Mesendoderm (in vitro differentiated cells): ENCODE results near the gene ZNF212.
"Not testable (repeated sequence)": the region's sequence is repeated elsewhere in the genome, so short reads cannot be mapped to it uniquely, and the experiment has no call there.

Source experiments
- DNase-seq: peaks from one replicate; pipeline ENCODE4 v3.0.0; 2013
- H2AK5ac ChIP-seq: 2 replicates; pipeline ENCODE4 v1.6.1; 2013; ENCODE audit warnings: low read length, inconsistent platforms
- H2BK120ac ChIP-seq: 2 replicates; pipeline ENCODE4 v1.6.1; 2013; ENCODE audit warnings: low read depth, mild to moderate bottlenecking, low read length, moderate library complexity, mixed read lengths
- H2BK15ac ChIP-seq: replicated peaks from 2 replicates; pipeline ENCODE4 v1.6.1; 2013; ENCODE audit warnings: low read depth, mild to moderate bottlenecking, moderate library complexity
- H2BK5ac ChIP-seq: 2 replicates; pipeline ENCODE4 v1.6.1; 2013; ENCODE audit warnings: low read length, inconsistent platforms
- H3K18ac ChIP-seq: 2 replicates; pipeline ENCODE4 v1.6.1; 2013; ENCODE audit warnings: mild to moderate bottlenecking, low read length, mixed read lengths
- H3K23ac ChIP-seq: one replicate; pipeline ENCODE4 v1.6.1; 2013; ENCODE audit warnings: low read length
- H3K27ac ChIP-seq: 2 replicates; pipeline ENCODE4 v1.5.1; 2013; ENCODE audit warnings: low read depth, mild to moderate bottlenecking, inconsistent platforms, low read length, moderate library complexity
- H3K27me3 ChIP-seq: 2 replicates; pipeline ENCODE4 v1.6.1; 2013; ENCODE audit warnings: low read length, control low read depth, mild to moderate bottlenecking, inconsistent platforms; ENCODE audit not compliant: insufficient read depth, poor library complexity
- H3K36me3 ChIP-seq: 2 replicates; pipeline ENCODE4 v1.6.1; 2013; ENCODE audit warnings: low read length, inconsistent platforms; ENCODE audit not compliant: control insufficient read depth, insufficient read depth
- H3K4ac ChIP-seq: one replicate; pipeline ENCODE4 v1.6.1; 2013; ENCODE audit warnings: low read depth, mild to moderate bottlenecking, low read length, moderate library complexity
- H3K4me1 ChIP-seq: 2 replicates; pipeline ENCODE4 v1.6.1; 2013; ENCODE audit warnings: low read depth, low read length, inconsistent platforms; ENCODE audit not compliant: control insufficient read depth
- H3K4me2 ChIP-seq: 2 replicates; pipeline ENCODE4 v1.6.1; 2013; ENCODE audit warnings: low read length
- H3K4me3 ChIP-seq: 2 replicates; pipeline ENCODE4 v1.5.1; 2013; ENCODE audit warnings: mild to moderate bottlenecking, low read length
- H3K56ac ChIP-seq: one replicate; pipeline ENCODE4 v1.6.1; 2013; ENCODE audit warnings: low read length
- H3K79me1 ChIP-seq: 2 replicates; pipeline ENCODE4 v1.6.1; 2013; ENCODE audit warnings: low read length, inconsistent platforms
- H3K79me2 ChIP-seq: 2 replicates; pipeline ENCODE4 v1.6.1; 2013; ENCODE audit warnings: mild to moderate bottlenecking, low read length; ENCODE audit not compliant: control insufficient read depth, insufficient read depth
- H3K9ac ChIP-seq: 2 replicates; pipeline ENCODE4 v1.6.1; 2013; ENCODE audit warnings: low read length, inconsistent platforms
- H4K5ac ChIP-seq: one replicate; pipeline ENCODE4 v1.6.1; 2013; ENCODE audit warnings: low read length
- H4K8ac ChIP-seq: one replicate; pipeline ENCODE4 v1.6.1; 2013; ENCODE audit warnings: low read depth, mild to moderate bottlenecking, control low read depth, low read length, moderate library complexity
- WGBS: extraction: QIAGEN DNeasy Blood & Tissue Kit; methylation state at CpG from one replicate; pipeline ENCODE4 v1.1.7; 2013; ENCODE audit warnings: low lambda C conversion rate, missing lambda C conversion rate; ENCODE audit not compliant: insufficient coverage; ENCODE audit errors: extremely low coverage; 5-methylcytosine and 5-hydroxymethylcytosine counted together

ZNF212 gene

DNA sequence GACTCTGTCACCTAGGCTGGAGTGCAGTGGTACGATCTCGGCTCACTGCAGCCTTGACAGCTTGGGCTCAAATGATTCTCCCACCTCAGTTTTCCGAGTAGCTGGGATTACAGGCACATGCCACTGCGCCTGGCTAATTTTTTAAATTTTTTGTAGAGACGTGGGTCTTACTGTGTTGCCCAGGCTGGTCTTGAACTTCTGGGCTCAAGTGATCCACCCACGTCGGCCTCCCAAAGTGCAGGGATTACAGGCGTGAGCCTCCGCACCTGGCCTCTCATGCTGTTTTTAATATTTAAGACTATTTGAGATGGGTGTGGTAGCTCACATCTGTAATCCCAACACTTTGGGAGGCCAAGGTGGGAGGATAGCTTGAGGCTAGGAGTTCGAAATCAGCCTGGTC is 12.1 kb downstream of the ZNF212 start:
- not testable (repeated sequence) for H3K4me3 ChIP-seq, H3K56ac ChIP-seq, H3K79me2 ChIP-seq, H2BK5ac ChIP-seq, H4K8ac ChIP-seq, DNase-seq, H2BK120ac ChIP-seq, H3K36me3 ChIP-seq, H3K23ac ChIP-seq, H2AK5ac ChIP-seq, H3K9ac ChIP-seq, H3K4me1 ChIP-seq, H3K18ac ChIP-seq, H3K27ac ChIP-seq, H4K5ac ChIP-seq, H3K27me3 ChIP-seq, H3K79me1 ChIP-seq, H2BK15ac ChIP-seq, H3K4ac ChIP-seq, H3K4me2 ChIP-seq
- WGBS = no CpG with 5 or more reads among the region's 10 CpGs

GRCh38 chr7:149252378-149252777 is 12.9 kb downstream of the ZNF212 start:
- Histone ChIP-seq H2BK120ac (no peak overlapping the region), H3K79me2 (peaks cover 6% of the 10 kb centered on the region), H4K8ac (no peak overlapping the region), H3K27ac (no peak overlapping the region), H3K18ac (no peak overlapping the region), H3K4ac (no peak overlapping the region), H4K5ac (no peak overlapping the region), H3K4me2 (no peak overlapping the region), H3K36me3 (peaks cover 7% of the 10 kb centered on the region), H3K4me3 (no peak overlapping the region), H3K27me3 (no peaks in the 10 kb centered on the region), H2AK5ac (no peak overlapping the region), H3K56ac (no peak overlapping the region), H3K9ac (no peak overlapping the region), H2BK5ac (no peak overlapping the region), H3K4me1 (no peaks in the 10 kb centered on the region), H3K23ac (no peak overlapping the region), H2BK15ac (no peak overlapping the region), H3K79me1 (peaks cover 4% of the 10 kb centered on the region)
- WGBS = no CpG with 5 or more reads among the region's 2 CpGs
- no peak for DNase-seq

DNA sequence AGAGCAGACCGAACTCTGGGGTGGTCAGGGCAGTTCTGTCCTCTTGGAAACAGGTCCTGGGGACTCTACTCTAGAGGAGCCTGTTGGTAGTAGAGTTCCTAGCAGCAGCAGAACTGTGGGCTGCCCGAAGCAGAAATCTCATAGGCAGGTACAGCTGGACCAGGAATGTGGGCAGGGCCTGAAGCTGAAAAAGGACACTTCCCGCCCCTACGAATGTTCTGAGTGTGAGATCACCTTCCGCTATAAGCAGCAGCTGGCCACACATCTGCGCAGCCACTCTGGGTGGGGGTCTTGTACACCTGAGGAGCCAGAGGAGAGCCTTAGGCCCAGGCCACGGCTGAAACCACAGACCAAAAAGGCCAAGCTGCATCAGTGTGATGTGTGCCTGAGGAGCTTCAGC is 14.2 kb downstream of the ZNF212 start:
- no peak overlapping the region for H4K5ac ChIP-seq
- no peak overlapping the region for H2BK15ac ChIP-seq
- no peaks in the 10 kb centered on the region for H3K79me1 ChIP-seq
- no peak overlapping the region for H3K4me3 ChIP-seq
- no peak overlapping the region for H3K27ac ChIP-seq
- H3K79me2 ChIP-seq = no peaks in the 10 kb centered on the region
- H3K4me2 ChIP-seq = no peak overlapping the region
- no peak overlapping the region for H3K23ac ChIP-seq
- no CpG with 5 or more reads among the region's 7 CpGs for whole genome bisulfite sequencing
- H3K56ac ChIP-seq = no peak overlapping the region
- H3K9ac ChIP-seq = no peak overlapping the region
- H2BK5ac ChIP-seq = no peak overlapping the region
- peaks cover 7% of the 10 kb centered on the region for H3K36me3 ChIP-seq
- no peak overlapping the region for H2AK5ac ChIP-seq
- H3K18ac ChIP-seq = no peak overlapping the region
- no peak overlapping the region for H2BK120ac ChIP-seq
- peak; percentile 17 for DNase-seq
- H3K27me3 ChIP-seq = no peaks in the 10 kb centered on the region
- no peaks in the 10 kb centered on the region for H3K4me1 ChIP-seq
- H4K8ac ChIP-seq = no peak overlapping the region
- no peak overlapping the region for H3K4ac ChIP-seq

GRCh38 chr7:149254181-149254858 is 14.9 kb downstream of the ZNF212 start:
- Histone ChIP-seq H2BK5ac (no peak overlapping the region), H3K4ac (no peak overlapping the region), H2AK5ac (no peak overlapping the region), H4K8ac (no peak overlapping the region), H2BK15ac (no peak overlapping the region), H3K36me3 (peaks cover 7% of the 10 kb centered on the region), H3K79me1 (no peaks in the 10 kb centered on the region), H3K27ac (no peak overlapping the region), H3K9ac (no peak overlapping the region), H3K79me2 (no peaks in the 10 kb centered on the region), H4K5ac (no peak overlapping the region), H3K4me3 (no peak overlapping the region), H3K56ac (no peak overlapping the region), H2BK120ac (no peak overlapping the region), H3K18ac (no peak overlapping the region), H3K27me3 (no peaks in the 10 kb centered on the region), H3K4me1 (no peaks in the 10 kb centered on the region), H3K4me2 (no peak overlapping the region), H3K23ac (no peak overlapping the region)
- no CpG with 5 or more reads among the region's 16 CpGs for WGBS
- no peak for DNase-seq

DNA sequence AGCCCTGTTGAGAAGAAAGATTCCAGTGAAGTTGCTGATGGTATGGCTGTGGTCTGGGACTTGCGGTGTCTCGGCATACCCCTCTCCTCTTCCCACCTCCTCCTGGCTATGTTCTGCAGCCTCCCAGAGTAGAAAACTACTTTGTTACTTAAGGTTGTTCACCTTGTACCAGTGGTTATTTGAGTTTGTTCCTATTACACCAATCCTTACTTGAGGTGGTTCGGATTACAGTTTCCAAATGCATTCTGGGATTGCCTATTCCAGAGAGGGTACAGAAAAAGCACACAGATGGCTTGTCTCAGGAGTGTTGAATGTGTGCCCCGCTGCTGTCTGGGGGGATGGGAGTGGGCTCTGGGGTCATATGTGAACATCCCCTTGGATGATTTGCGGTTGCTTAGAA is 15.7 kb downstream of the ZNF212 start:
- Histone ChIP-seq H4K5ac (no peak overlapping the region), H3K36me3 (peaks cover 7% of the 10 kb centered on the region), H2BK120ac (no peak overlapping the region), H3K27me3 (no peaks in the 10 kb centered on the region), H3K56ac (no peak overlapping the region), H2AK5ac (no peak overlapping the region), H4K8ac (no peak overlapping the region), H3K18ac (no peak overlapping the region), H3K4me2 (no peak overlapping the region), H3K9ac (no peak overlapping the region), H2BK5ac (no peak overlapping the region), H3K27ac (no peak overlapping the region), H3K4me3 (no peak overlapping the region), H3K79me1 (no peaks in the 10 kb centered on the region), H3K4ac (no peak overlapping the region), H2BK15ac (no peak overlapping the region), H3K4me1 (no peaks in the 10 kb centered on the region), H3K79me2 (no peaks in the 10 kb centered on the region), H3K23ac (no peak overlapping the region)
- DNase-seq = no peak
- no CpG with 5 or more reads among the region's 5 CpGs for WGBS

DNA sequence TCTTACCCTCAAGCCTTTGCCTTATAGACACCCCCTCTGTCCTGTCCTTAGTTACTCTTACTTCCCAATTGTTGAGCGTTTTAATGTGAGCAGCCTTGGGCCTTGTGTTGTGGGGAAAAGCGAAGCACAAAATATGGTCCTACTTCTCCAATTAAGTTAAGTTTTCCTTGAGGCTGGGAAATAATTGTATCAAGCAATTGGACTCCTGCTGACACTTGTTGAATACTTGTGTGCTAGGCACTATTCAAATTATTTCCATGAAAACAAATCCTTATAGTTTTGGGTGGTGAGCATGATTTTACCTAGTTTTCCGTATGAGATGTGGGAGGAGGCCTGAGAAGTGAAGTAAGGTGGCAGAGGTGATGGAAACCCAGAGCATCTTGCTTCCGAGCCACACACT is 17.1 kb downstream of the ZNF212 start:
- Histone ChIP-seq H3K4me2 (no peak overlapping the region), H3K79me1 (no peaks in the 10 kb centered on the region), H4K5ac (no peak overlapping the region), H3K4ac (no peak overlapping the region), H3K27ac (no peak overlapping the region), H2BK15ac (no peak overlapping the region), H3K4me3 (no peak overlapping the region), H2BK5ac (no peak overlapping the region), H3K36me3 (peaks cover 7% of the 10 kb centered on the region), H3K27me3 (no peaks in the 10 kb centered on the region), H3K79me2 (no peaks in the 10 kb centered on the region), H4K8ac (no peak overlapping the region), H3K9ac (no peak overlapping the region), H3K56ac (no peak overlapping the region), H3K23ac (no peak overlapping the region), H2BK120ac (no peak overlapping the region), H3K18ac (no peak overlapping the region), H2AK5ac (no peak overlapping the region), H3K4me1 (no peaks in the 10 kb centered on the region)
- DNase-seq = no peak
- WGBS = no CpG with 5 or more reads among the region's 4 CpGs
